WI38 (cell line): ENCODE results near the gene CHST2.

Source experiments
- H3K4me3 ChIP-seq: 2 replicates; pipeline ENCODE4 v1.5.1; 2011; ENCODE audit warnings: low read depth, mild to moderate bottlenecking, control low read depth, low read length
- TF ChIP-seq, protein P1 (sequence below): IDR thresholded peaks from 2 replicates; pipeline ENCODE4 v1.5.1; 2012; ENCODE audit warnings: low read depth, mild to moderate bottlenecking, control low read depth, low read length

The CHST2 gene

DNA sequence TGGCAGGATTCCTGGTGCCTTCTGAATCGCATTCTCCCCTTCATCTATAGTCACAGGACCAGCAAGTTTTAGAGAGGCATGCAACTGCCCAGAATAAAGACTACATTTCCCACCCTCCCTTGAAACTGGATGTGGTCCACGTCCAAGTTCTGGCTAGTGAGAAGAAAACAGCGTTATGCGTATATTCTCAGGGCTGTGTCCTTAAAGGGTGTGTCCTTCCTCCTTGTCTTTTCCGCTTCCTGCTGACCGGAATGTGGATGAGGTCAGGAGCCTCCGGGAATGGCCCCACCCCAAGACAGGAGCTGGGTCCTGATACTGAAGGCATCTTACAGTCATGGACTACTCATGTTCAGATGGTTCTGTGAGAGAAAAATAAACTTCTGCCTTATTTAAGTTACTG, 20.2 kb downstream of the CHST2 start:
- TF ChIP-seq, protein P1, sequence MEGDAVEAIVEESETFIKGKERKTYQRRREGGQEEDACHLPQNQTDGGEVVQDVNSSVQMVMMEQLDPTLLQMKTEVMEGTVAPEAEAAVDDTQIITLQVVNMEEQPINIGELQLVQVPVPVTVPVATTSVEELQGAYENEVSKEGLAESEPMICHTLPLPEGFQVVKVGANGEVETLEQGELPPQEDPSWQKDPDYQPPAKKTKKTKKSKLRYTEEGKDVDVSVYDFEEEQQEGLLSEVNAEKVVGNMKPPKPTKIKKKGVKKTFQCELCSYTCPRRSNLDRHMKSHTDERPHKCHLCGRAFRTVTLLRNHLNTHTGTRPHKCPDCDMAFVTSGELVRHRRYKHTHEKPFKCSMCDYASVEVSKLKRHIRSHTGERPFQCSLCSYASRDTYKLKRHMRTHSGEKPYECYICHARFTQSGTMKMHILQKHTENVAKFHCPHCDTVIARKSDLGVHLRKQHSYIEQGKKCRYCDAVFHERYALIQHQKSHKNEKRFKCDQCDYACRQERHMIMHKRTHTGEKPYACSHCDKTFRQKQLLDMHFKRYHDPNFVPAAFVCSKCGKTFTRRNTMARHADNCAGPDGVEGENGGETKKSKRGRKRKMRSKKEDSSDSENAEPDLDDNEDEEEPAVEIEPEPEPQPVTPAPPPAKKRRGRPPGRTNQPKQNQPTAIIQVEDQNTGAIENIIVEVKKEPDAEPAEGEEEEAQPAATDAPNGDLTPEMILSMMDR, result no peak
- no peak overlapping the region for H3K4me3 ChIP-seq

DNA sequence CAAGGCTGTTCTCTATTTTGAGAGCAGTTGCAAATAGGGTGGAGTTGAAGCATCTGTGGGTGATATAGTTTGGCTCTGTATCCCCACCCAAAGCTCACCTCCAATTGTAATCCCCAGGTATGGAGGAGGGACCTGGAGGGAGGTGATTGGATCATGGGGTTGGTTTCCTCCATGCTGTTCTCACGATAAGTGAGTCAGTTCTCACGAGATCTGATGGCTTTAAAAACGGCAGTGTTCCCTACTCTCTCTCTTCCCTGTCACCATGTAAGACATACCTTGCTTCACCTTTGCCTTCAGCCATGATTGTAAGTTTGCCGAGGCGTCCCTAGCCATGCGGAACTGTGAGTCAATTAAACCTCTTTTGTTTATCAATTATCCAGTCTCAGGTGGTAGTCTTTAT, 21.0 kb downstream of the CHST2 start:
- H3K4me3 ChIP-seq, result no peak overlapping the region
- TF ChIP-seq, protein P1, result no peak

DNA sequence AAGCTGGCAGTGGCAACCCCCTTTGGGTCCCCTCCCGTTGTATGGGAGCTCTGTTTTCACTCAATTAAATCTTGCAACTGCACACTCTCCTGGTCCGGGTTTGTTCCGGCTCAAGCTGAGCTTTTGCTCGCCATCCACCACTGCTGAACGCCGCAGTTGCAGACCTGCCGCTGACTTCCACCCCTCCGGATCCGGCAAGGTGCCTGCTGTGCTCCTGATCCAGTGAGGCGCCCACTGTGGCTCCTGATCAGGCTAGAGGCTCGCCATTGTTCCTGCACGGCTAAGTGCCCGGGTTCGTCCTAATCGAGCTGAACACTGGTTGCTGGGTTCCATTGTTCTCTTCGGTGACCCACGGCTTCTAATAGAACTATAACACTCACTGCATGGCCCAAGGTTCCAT, 22.8 kb downstream of the CHST2 start:
- H3K4me3 ChIP-seq, result no peak overlapping the region

DNA sequence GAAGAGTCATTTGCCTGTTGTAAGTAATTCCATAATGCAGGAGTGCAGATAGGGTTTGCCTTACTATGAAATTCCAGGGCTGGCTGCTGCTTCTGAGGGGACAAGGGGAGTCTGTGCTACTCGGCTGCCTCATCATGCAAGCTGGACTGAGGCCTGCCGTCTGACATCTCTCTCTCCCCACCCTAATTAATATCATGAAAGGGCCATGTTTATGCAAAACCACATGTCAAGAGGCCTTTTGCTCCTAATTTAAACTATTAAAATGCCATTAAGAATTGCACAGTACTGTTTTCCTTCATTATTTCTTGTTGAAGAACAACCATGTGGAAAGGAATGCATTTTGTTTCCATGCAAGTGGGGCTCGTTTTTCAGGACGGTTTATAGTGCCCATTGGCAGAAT, 26.3 kb downstream of the CHST2 start:
- TF ChIP-seq, protein P1, result no peak
- H3K4me3 ChIP-seq, result no peak overlapping the region

More for the DNA sequence above, 22.8 kb downstream of the CHST2 start:
- TF ChIP-seq, protein P1, result no peak

DNA sequence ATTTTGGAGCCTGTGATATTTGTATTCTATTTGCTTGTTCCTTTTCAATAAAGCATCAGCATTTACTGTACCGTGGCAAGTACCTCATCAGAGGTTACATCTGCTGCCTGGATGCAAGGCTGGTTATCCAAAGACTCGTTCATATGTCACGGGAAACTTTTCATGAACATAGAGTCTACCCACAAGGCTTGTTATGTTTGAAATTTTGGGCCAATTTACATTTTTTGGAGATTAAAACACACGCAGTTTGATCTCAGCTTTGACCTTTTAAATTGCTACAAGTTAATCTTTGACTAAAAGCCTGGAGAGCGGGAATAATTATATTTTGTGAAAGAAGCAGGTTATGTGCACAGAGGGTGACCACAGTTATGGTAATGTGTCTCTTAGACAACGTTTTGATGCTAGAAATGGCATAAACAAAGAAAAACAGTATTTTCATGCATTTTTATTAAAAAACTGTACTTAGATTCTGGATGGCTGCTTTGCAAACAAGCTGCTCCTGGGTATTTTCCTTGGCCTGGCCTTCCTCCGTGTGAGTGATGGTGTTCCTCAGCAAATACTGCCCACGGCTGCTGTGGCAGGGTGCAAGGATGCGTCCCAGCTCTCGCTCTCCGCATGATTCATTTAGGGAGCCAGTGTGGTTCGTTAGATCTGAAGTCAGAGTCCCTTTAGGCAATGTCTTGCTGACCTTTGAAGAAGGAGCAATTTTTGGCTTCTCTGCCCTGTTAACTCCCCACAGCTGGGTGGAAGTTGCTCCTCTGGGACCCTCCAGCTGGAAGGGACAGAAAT, 27.1 kb downstream of the CHST2 start:
- TF ChIP-seq, protein P1, result no peak
- H3K4me3 ChIP-seq, result no peak overlapping the region

DNA sequence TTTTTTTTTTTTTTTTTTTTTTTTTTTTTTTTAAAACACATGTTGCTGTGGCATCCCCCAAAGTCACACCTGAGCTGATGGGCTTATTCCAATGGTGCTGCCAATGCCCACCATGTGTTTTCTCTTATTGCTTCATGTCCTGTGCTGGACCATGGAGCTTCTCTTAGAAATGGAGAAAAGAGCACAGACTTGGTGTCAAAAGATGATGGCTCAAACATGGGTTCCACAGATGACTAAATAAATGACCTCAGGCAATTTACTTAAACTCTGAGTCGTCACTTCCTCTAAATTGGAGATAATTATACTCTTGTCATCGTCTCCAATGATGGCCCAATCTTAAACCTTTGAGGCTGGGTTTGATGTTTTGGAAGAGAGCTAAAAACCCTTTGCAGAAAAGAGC, 28.1 kb downstream of the CHST2 start:
- TF ChIP-seq, protein P1, result no peak
- H3K4me3 ChIP-seq, result no peak overlapping the region

DNA sequence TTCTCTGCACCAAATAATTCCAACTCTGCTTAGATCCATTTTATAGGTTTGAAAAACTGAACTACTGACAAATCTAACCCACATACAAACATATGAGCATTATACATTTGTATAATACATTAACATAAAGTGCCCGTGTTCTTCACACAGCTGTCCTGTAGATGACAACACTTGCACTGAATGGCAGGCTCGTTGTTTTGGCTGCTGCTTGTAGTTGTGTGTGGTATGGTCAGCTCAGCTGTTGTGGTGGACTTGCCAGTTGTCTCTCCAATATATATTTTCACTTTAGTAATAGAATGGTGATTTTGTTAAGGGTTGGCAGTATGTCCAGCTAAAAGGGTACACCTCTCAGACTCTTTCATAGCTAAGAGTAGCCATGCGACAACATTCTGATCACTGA, 30.5 kb downstream of the CHST2 start:
- H3K4me3 ChIP-seq, result no peak overlapping the region
- TF ChIP-seq, protein P1, result no peak
